HG03354 (cell line): Measurements from ENCODE around the gene PCDHB15.
"Not testable (repeated sequence)": the region's sequence is repeated elsewhere in the genome, so short reads cannot be mapped to it uniquely, and the experiment has no call there.

Experiments used
- ATAC-seq: cut with Tn5 transposase; IDR thresholded peaks from one replicate; pipeline ENCODE4 v1.9.1; 2021; ENCODE audit warnings: mild to moderate bottlenecking; ENCODE audit not compliant: unreplicated experiment, poor library complexity, severe bottlenecking

The PCDHB15 gene

GRCh38 chr5:141245250-141245717 is at the start of gene PCDHB15:
PCDHB15 (plus strand) TSS chr5:141245395; CDS start chr5:141245579, 184 bp downstream.
- ATAC-seq, result no peak

GRCh38 chr5:141196363-141196762 is 48.8 kb upstream of the PCDHB15 start:
- ATAC-seq, result no peak

GRCh38 chr5:141199359-141200235 is 45.6 kb upstream of the PCDHB15 start, which contains the start of gene PCDHB11:
PCDHB11 (plus strand) TSS chr5:141199627; CDS start chr5:141199775, 148 bp downstream.
- no peak for ATAC-seq

GRCh38 chr5:141201126-141201525 is 44.1 kb upstream of the PCDHB15 start:
- not testable (repeated sequence) for ATAC-seq

- not testable (repeated sequence) for ATAC-seq
These were observed 43.5 kb upstream of the PCDHB15 start for GRCh38 chr5:141201646-141202045.

- ATAC-seq, result no peak
These were observed 36.7 kb upstream of the PCDHB15 start, which contains the start of gene PCDHB12 for GRCh38 chr5:141208478-141208877. PCDHB12 (plus strand) TSS chr5:141208719; CDS start chr5:141208908, 189 bp downstream.

- not testable (repeated sequence) for ATAC-seq
These were observed 34.9 kb upstream of the PCDHB15 start for GRCh38 chr5:141210281-141210680.

GRCh38 chr5:141210849-141211248 is 34.3 kb upstream of the PCDHB15 start:
- not testable (repeated sequence) for ATAC-seq

GRCh38 chr5:141213656-141214339 is 31.4 kb upstream of the PCDHB15 start, which contains the start of gene PCDHB13:
PCDHB13 (plus strand) TSS chr5:141213919; CDS start chr5:141214124, 205 bp downstream.
- not testable (repeated sequence) for ATAC-seq

GRCh38 chr5:141214583-141214982 is 30.6 kb upstream of the PCDHB15 start:
- not testable (repeated sequence) for ATAC-seq

- ATAC-seq, result not testable (repeated sequence)
These were observed 29.7 kb upstream of the PCDHB15 start for GRCh38 chr5:141215504-141215903.

- ATAC-seq, result not testable (repeated sequence)
These were observed 29.2 kb upstream of the PCDHB15 start for GRCh38 chr5:141216035-141216434.

GRCh38 chr5:141223112-141223783 is 21.9 kb upstream of the PCDHB15 start, which contains the start of gene PCDHB14:
PCDHB14 (plus strand) TSS chr5:141223343; CDS start chr5:141223506, 163 bp downstream.
- no peak for ATAC-seq

- ATAC-seq, result not testable (repeated sequence)
These were observed 20.4 kb upstream of the PCDHB15 start for GRCh38 chr5:141224844-141225243.

- not testable (repeated sequence) for ATAC-seq
These were observed 19.8 kb upstream of the PCDHB15 start for GRCh38 chr5:141225421-141225820.

- ATAC-seq, result no peak
These were observed 11.0 kb upstream of the PCDHB15 start for GRCh38 chr5:141234109-141234667.

- not testable (repeated sequence) for ATAC-seq
These were observed 9.3 kb upstream of the PCDHB15 start for GRCh38 chr5:141235922-141236321.

GRCh38 chr5:141236516-141237313 is 8.5 kb upstream of the PCDHB15 start:
- no peak for ATAC-seq
